Epidermal melanocyte (primary cell): Measurements from ENCODE around the gene SRM.
"Not testable (repeated sequence)": the region's sequence is repeated elsewhere in the genome, so short reads cannot be mapped to it uniquely, and the experiment has no call there.

ENCODE experiments used
- DNase-seq: peaks from one replicate; pipeline ENCODE4 v3.0.0; 2011; ENCODE audit warnings: low spot score; ENCODE audit not compliant: insufficient read length

Gene SRM

DNA sequence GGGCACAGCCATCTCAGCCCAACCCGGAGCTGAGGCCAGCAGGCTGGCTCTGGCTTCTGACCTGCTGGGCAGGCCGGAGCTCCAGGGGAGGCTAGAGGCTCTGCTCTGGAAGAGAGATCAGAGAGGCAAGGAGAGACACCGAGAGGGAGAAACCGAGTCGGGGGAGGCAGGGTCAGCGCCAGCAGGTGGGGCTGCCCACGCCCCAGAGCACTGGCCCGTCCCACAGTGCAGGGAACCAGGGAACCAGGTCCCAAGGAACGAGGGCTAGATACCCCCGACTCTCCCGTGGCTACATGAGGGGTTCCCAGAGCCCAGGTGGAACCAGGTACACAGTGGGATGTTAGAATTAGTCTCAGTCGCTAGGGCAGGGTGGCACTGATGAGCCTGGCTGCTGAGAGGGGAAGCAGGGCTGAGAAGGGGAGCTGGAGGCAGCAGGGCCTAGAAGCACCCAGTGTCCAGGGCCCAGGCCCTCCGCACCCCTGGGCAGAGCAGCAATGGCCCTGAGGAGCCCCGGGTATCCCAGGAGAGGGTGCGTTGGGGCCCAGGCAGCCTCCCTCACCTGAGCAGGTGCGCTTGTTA is 14.9 kb downstream of the SRM start:
- DNase-seq: peak; percentile 3

DNA sequence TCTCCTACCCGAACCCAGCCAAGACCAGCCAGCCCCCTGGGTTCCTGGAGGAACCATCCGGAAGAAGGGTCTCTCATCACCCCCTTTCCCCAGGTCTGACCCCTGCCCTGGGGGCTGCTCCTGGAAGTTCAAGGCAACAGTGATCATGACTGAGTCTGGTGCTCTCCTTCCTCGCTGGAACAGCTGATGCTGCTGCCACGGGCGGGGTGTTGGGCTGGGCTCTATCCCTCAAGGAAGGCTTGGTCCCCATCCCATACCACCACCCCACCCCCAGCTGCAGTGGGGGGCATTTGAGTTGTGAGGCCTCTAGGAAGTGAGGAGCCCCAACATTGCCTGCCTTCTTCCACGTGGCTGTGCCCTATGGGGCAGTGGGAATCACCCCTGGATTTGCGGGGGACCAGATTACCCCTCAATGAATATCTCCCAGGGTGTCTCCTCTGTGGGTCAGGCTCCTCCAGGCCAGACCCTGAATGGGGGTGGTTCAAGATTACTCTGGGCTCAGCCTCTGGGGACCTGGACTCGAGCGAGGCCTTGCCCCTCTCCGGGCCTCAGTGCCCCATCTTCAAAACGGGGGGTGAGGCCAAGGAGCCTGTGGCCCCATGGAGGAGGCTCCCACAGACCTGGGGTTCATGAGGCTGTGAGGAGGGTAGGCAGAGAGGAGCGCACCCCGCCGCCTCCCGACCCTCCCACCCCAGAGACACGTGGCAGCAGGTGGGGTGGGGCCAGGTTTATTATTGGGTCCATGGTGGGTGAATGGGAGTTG is 15.6 kb downstream of the SRM start:
- DNase-seq: peak; percentile 4

DNA sequence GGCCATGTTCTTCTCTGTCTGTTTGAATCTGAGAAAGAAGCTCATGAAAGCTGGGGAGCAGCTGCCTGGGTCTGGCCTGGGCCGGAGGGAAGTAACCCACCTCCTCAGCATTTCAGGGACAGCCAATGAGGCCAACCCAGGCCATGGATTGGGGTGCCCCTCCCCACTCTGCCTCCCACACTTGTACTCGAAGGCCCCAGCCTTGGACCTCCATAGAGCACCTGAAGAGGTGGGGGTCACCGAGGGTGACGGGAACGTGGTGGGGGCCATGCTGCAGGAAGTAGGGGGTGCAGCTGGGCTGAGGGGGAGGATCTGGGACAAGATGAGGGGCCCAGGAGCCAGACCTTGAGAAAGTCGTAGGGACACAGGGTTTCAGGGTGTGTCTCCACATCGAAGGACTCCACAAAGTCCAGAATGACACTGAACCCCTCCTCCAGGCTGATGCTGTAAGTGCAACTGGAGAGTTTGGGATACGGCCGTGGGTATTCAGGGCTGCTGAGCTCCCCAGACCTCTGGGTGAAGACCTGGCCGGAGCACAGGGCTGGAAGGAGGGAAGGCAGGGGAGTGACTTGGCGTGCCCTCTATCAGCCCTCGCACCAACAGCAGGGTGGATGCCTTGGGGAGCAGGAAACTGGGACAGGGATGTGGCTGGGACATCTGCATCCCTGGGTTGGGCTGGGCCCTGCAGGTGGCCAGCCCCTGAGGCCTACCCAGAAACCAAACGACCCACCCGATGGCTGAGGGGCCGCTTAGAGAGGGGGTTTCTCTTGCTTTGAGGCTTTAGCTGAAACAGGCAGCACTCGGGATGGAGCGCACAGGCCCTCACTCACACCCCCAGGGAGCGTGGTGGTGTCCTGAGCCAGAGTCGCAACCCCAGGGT is 16.6 kb downstream of the SRM start:
- DNase-seq: peak; percentile 5

DNA sequence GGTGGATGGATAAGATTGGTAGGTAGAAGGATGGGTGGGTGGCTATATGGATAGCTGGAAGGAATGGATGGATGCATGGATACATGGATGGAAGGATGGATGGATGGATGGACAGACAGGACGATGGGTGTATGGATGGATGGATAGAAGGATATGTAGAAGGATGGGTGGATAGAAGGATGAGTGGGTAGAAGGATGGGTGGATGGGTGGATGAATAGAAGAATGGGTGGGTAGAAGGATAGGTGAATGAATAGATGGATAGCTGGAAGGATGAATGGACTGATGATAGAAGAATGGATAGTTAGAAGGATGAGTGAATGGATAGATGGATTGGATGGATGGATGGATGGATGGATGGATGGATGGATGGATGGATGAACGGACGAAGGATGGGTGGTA is 17.8 kb downstream of the SRM start:
- DNase-seq: no peak

DNA sequence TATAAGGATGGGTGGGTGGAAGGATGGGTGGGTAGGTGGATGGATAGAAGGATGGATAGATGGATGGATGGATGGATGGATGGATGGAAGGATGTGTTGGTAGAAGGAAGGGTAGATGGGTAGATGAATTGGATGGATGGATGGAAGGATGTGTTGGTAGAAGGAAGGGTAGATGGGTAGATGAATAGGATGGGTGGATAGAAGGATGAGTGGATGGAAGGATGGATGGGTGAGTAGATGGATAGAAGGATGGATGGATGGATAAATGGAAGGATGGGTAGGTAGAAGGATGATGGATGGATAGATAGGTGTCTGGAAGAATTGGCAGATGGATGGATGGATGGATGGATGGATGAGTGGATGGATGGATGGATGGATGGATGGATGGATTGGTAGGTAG is 18.8 kb downstream of the SRM start:
- no peak for DNase-seq

DNA sequence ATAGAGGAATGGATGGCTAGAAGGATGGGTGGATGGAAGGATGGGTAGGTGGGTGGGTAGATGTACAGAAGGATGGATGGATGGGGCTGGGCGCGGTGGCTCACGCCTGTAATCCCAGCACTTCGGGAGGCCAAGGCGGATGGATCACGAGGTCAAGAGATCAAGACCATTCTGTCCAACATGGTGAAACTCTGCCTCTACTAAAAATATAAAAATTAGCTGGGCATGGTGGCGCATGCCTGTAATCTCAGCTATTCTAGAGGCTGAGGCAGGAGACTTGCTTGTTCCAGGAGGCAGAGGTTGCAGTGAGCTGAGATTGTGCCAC is 19.8 kb downstream of the SRM start:
- DNase-seq: not testable (repeated sequence)

DNA sequence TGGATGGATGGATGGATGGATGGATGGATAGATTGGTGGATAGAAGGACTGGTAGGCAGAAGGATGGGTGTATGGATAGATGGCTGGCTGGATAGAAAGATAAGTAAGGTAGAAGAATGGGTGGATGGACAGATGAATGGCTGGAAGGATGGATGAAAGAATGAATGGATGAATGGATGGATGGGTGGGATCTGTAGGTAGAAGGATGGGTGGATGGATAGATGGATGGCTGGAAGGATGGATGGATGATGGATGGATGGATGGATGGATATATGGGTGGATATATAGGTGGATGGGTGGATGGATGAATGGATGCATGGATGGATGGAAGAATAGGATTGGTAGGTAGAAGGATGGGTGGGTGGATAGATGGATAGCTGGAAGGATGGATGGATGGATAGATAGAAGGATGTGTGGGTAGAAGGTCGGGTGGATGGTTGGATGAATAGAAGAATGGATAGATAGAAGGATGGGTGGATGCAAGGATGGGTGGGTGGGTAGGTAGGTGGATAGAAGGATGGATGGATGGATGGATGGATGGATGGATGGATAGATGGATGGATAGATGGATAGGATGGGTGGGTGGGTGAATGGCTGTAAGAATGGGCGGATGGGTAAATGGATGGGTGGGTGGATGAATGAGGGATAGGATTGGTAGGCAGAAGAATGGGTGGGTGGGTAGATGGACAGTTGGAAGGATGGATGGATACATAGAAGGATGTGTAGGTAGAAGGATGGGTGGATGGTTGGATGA is 20.3 kb downstream of the SRM start:
- peak; percentile 5 for DNase-seq

DNA sequence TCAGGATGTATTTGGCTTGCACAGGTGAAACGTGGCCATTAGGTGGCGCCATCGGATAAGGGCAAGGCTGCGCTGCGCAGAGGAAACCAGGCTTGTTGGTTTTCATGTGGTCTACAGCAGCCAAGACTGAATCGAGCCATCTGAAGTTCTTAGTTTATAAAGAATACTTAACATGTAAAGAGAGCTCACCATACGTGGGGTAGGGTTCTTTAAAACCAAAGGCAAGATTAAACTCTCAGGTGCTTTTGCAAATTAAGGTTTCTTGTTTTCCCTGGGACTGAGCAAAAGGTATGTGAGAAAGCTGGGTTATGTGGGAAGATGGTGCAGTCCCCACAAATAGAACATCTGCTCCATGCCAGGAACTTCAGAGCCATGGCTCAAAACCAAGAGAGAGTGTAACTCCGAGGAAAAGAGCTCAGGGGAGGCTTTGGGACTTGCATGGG is 22.1 kb downstream of the SRM start:
- peak; percentile 94 for DNase-seq

DNA sequence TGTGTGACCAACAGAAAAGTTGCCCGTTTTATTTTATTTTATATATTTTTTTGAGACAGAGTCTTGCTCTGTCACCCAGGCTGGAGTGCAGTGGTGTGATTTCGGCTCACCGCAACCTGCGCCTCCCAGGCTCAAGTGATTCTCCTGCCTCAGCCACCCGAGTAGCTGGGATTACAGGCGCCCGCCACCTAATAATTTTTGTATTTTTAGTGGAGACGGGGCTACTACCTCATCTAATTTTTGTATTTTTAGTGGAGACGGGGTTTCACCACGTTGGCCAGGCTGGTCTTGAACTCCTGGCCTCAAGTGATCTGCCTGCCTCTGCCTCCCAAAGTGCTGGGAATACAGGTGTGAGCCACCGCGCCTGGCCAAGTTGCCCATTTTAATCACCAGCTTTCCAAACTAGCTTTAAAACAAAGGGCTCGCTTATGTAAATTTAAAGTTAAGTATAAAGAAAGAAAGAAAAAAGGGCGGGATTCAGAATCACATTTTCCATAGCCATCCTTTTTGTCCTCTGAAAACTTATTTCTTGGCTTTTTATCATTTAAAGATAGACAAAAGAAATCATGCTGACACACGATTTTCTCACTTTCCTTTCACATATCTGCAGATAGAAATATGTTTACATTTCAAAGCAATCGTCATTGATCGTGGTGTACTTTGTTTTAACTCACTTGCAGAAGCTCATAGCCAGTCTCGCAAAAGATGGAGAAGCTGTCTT is 22.6 kb downstream of the SRM start:
- DNase-seq: not testable (repeated sequence)

DNA sequence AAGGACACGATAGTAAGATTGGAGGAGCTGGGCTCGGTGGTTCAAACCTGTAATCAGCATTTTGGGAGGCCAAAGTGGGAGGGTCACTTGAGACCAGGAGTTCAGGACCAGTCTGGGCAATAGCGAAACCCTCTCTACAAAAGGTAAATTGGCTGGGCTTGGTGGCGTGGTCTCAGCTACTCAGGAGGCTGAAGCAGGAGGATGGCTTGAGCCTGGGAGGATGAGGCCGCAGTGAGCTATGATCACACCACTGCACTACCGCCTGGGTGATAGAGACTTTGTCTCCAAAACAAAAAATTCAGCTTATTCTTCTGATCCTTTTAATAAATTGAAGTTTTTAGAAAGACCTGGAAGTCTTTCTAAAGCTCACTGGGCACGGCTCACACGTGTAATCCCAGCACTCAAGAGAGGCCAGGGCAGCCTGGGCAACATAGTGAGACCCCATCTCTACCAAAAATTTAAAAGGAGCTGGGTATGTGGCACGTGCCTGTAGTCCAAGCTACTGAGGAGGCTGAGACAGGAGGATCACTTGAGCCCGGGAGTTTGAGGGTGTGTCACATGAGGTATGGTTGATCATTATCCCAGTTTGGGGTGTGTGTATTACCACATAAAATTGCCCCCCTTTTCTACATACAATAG is 28.1 kb downstream of the SRM start:
- DNase-seq: no peak

DNA sequence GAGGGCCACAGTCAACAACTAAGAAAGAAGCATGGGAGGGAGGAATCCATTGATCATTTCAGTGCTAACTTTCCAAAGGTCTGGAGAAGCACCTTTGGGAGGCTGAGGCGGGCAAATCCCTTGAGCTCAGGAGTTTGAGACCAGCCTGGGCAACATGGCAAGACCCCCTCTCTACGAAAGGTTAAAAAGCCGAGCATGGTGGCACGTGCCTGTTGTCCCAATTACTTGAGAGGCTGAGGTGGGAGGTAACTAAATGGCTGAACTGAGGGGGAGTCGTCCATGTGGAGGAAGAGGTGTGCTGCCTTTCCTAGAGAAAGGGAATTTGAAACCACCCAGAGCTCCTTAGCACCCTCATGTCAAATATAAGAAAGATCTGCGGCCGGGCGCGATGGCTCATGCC is 29.0 kb downstream of the SRM start:
- DNase-seq: no peak

DNA sequence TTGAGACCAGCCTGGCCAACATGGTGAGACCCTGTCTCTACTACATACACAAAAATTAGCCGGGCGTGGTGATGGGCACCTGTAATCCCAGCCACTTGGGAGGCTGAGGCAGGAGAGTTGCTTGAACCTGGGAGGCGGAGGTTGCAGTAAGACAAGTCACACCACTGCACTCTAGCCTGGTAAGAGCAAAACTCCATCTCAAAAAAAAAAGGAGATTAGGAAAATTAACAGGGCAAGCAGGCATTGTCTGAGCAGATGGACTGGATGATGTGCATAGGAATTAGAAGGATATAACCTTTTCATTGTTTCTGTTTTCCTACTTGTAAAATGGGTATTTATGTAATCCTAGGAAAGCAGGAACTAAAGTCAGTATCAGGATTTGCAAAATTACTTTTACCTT is 31.8 kb downstream of the SRM start:
- no peak for DNase-seq

DNA sequence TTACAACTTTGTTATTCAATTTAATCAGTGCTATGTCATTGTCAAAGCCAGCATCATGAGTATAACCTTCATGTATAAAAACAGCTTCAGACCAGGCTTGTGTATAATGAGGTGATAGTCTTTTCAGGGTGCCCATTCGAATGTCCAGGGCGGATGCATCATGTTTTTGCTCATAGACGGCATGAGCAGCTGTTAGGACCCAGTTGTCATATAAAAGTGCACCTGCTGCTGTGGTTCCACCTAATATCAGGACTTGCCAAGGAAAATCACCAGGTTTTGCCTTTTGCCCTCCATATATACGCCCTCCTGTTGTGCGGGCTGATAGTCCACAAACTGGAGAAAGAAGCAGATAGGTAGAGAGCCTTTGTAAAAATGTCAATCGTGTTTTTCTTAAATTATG is 32.5 kb downstream of the SRM start:
- DNase-seq: no peak

DNA sequence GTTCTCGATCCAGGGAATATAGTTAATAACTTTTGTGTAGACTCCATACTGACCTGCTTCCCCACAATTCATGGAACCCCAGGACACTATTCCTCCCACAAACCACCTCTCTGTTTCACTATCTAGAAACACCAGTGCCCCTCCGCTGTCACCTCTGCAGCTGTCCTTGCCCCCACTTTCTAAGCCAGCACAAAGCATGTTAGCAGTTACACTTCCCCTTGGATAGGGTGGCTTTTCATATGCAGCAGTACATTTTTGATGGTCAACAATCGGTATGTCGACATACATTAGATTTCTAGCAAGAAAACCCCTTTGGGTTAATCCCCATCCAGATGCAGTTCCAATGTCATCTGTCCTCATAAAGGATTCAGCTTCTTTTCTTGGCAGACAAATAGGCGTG is 32.9 kb downstream of the SRM start:
- no peak for DNase-seq

DNA sequence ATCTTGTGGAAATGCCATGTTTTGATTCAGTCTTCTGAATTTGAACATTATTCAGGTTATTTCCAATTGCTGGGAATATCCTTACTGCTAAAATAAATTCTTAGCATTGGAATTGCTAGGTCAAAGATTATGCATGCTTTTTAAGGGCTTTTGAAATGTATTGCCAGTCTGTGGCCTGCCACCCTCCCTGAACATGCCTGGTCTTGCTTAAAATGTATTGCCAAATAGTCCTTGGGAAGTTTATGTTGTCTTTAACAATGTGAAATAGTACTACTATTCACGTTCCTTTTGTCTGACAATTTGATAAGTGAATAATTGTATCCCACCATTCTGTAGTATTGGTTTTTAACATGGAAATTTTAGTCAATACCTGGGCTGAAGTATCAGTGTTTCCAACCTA is 33.8 kb downstream of the SRM start:
- no peak for DNase-seq

DNA sequence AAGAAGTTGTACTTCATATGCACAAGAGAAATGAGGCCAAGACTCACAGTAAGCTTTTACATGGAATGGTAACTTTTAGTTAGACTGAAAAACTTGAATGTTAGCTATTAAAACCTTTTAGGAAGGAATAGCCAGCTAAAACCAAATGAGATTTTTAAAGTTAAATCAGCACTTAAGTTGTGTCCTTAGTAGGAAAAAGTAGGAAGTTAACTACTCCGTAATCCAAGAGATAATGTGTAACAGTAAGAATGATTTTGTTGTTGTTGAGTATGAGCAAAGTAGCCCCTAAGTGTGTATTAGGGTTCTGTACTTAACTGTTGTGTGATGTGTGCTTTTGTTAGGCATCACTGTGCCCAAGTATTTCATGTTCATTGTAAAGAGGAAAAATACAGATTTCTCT is 34.2 kb downstream of the SRM start:
- no peak for DNase-seq

DNA sequence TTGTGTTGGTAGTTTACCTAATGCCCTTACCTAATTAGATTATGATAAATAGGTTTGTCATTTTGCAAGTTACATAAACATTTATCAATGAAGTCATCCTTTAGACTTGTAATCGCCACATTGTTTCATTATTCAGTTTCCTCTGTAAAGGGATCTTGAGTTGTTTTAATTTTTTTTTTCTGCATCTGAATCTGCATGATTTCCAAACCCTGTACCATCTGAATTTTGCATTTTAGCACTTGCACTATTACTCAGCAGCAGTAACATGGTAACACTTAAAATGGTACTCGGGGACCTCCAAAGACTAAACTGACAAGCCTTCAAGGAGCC is 35.0 kb downstream of the SRM start:
- DNase-seq: no peak

DNA sequence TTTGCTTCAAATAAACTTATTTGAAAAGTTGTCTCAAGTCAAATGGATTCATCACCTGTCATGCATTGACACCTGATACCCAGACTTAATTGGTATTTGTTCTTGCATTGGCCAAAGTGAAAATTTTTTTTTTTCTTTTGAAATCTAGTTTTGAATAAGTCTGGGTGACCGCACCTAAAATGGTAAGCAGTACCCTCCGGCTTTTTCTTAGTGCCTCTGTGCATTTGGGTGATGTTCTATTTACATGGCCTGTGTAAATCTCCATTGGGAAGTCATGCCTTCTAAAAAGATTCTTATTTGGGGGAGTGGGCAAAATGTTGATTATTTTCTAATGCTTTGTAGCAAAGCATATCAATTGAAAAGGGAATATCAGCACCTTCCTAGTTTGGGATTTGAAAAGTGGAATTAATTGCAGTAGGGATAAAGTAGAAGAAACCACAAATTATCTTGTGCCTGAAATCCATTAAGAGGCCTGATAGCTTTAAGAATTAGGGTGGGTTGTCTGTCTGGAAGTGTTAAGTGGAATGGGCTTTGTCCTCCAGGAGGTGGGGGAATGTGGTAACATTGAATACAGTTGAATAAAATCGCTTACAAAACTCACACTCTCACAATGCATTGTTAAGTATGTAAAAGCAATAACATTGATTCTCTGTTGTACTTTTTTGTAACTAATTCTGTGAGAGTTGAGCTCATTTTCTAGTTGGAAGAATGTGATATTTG is 35.5 kb downstream of the SRM start:
- no peak for DNase-seq

DNA sequence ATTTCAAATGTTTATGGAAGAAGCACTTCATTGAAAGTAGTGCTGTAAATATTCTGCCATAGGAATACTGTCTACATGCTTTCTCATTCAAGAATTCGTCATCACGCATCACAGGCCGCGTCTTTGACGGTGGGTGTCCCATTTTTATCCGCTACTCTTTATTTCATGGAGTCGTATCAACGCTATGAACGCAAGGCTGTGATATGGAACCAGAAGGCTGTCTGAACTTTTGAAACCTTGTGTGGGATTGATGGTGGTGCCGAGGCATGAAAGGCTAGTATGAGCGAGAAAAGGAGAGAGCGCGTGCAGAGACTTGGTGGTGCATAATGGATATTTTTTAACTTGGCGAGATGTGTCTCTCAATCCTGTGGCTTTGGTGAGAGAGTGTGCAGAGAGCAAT is 36.6 kb downstream of the SRM start:
- DNase-seq: no peak

DNA sequence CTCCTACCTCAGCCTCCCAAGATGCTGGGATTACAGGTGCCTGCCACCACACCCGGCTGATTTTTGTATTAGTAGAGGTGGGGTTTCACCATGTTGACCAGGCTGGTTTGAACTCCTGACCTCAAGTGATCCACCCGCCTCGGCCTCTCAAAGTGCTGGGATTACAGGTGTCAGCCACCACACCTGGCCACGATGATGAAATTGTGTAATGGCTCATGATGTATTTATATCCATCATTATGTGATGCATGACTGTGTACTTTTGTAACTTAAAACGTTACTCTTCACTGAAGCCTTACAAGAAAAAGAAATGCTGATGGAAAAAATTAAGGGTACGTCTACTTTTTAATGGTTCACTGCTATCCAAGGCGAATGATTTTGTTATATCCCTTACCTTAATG is 39.8 kb downstream of the SRM start:
- DNase-seq: no peak
